ENCODE measurements around the gene MYO18A.

MYO18A gene

GRCh38 chr17:29167393-29168078 lies 12.7 kb downstream of the MYO18A start:
- no peak for DNase-seq (ENCODE audit: low read depth)

DNA sequence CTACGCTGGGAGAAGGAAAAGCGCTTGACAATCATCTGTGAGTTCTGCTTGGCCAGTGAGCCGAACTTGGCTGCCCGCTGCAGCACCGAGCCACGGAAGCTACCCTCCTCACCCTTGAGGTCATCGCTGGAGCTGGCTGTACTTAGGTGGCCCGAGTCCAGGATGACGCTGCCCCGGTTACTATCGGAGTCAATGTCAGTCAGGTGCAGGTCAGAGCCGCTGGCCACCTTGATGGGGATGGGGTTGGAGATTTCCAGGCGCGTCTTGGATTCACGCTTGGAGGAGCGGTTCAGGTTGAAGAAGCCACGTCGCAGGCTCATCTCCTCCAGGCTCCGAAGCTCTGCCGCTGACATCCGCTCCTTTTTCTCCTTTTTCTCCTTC lies 13.7 kb downstream of the MYO18A start:
- DNase-seq (ENCODE audit: low read depth): no peak

- DNase-seq (ENCODE audit: low read depth): no peak
Observed at GRCh38 chr17:29165800-29166506, 14.2 kb downstream of the MYO18A start.

- no peak for DNase-seq (ENCODE audit: low read depth)
Observed at GRCh38 chr17:29165261-29165660, 14.9 kb downstream of the MYO18A start.

GRCh38 chr17:29163563-29163962 lies 16.6 kb downstream of the MYO18A start:
- no peak for DNase-seq (ENCODE audit: low read depth)

DNA sequence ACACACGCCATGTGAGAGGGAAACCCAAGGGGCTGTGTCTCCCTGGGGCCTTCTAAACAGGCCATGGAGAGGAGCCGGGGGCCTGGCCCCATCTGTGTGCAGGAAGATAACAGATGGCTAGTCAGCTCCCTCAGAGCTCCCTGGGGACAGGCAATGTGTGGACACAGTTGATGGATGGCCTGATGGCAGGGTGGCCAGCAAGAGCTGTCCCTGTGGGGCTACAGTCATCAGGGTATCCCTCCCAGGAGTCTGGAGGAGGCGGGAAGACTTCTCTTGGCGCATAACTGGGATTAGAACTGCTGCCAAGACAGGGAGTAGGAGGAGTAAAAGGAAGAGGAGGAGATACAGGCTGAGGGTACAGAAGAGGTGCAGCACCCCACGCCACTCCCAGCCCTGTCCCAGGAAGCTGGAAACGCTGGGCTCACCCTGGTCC lies 17.3 kb downstream of the MYO18A start:
- DNase-seq (ENCODE audit: low read depth): no peak

DNA sequence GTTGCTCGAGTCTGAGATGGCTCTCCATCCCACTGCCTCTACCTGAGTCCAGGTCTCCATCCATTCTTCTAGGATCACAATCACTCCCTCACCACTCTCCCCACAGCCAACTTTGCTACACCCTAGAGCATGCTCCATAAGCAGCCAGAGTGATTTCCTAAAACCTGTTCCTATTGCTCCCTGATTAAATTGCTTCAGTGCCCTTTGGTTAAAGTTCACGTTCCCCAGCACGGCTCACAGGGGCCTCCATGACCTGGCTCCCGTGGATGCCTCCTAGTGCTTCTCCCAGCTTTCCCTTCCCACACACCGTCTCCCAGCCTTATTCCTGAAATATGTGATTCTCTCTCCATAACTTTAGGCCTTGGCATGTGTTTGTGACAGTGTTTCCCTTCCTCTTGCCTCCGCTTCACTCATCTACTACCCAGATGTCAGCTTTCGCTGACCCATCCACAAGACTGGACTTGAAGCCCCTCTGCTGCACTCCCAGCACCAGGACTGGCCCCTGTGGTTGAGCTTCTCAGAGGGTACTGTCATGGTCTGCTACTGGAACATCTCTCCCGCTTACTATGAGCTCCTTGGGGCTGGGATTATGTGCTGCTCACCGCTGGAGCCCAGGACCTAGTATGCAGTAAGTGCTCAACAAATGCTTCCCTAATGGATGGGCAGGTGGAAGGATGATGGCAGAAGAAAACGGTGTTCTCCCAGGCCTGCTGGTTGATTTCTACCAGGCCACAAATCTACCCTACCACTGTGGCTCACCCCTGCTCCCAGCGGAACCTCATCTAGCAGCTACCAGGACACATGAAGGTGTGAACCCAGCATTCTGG lies 17.9 kb downstream of the MYO18A start:
- no peak for DNase-seq (ENCODE audit: low read depth)

DNA sequence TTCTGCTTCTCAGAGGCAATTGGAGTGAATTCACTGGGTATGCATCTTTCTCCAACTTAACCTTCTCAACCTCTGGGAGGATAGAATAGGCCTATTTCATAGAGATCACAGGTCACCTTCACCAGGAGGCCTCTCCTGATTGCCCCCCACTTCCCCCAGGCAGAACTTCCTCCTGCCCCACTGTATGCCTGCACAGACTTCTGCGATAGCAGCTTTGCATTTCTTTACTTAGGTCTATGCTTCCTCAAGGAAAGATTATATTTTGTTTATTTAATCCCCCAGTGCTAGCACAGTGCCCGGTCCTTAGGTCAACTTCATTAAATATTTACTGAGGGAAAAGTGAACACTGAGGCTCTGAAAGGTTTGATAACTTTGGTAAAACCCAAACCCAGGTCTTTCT lies 19.9 kb downstream of the MYO18A start:
- DNase-seq (ENCODE audit: low read depth): no peak

DNA sequence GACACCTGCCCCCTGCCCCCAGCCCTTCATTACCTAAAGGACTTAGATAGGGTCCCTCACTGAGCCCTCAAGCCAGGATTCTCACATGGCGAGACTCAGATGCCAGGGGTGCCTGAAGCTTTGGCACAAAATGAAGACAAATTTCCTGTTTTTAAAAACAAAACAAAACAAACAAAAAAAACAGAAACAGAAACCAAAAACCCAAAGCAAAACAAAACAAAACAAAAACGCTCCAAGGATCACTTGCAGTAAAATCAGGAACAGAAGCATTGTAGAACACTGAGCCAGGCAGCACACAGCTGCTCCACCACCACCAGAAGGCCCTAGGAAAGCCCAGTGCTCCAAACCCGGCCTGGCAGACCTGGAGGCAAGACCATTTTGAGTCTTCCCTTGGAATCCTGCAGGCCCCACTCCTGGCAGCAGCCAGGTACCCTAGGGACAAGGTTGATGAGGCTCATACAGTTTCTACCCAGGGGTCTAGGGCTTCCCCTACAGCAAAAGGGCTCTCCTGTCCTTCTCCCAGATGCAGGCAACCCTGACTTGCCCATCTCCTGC lies 20.8 kb downstream of the MYO18A start:
- no peak for DNase-seq (ENCODE audit: low read depth)

DNA sequence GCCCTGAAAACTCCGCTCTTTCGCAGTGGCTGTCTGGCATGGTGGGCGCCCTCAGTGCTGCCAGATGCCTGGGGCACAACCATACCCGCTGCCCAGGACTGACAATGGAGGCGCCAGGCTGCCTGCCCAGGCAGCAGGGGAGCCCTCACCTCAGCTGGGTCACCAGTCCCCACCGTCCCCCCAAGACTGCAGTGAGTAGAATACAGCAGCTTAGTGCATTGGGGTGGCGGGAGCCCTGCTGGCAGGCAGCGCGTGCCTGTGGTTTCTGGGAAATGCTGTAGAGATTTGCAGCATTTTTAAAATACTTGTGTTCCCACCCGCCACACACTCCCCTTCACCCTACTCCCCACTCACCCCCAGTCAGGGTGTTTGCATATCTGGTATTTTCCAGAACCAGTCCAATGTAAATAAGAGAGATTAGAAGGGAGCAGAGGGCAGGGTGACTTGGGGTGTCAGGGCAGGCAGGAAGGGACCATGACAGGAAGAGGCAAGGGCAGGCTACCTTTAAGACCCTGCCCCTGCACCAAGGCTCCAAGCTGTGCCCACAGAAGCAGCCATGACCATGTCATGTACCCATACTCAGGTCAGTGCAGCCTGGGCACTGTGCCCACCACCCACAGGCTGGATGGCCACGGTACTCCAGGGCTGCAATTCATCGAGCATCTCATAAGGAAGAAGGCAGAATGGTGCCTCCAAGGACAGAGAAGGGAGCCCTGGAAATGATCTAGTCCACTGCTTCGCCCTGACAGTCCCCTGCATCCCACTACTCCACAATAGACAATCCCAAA lies 21.5 kb downstream of the MYO18A start:
- DNase-seq (ENCODE audit: low read depth): no peak

DNA sequence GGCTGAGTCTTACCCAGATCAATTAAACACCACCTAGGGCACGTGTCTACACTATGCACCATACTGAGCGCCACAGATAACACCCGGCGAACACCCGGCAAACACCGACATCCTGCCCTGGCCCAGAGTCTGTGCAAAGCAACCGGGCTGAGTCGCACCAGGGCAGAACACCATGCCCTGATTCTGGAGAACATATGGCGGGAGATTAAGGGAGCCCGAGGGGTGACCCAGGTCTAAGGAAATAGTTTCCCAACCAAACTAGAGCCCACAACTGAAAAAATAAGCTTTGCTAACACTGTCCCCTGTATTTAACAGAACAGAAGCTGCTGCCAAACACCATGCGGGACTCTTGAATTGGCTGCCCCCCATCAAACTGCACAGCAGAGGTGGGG lies 22.1 kb downstream of the MYO18A start:
- DNase-seq (ENCODE audit: low read depth): no peak

- no peak for DNase-seq (ENCODE audit: low read depth)
Observed at GRCh38 chr17:29157310-29157709, 22.9 kb downstream of the MYO18A start.

DNA sequence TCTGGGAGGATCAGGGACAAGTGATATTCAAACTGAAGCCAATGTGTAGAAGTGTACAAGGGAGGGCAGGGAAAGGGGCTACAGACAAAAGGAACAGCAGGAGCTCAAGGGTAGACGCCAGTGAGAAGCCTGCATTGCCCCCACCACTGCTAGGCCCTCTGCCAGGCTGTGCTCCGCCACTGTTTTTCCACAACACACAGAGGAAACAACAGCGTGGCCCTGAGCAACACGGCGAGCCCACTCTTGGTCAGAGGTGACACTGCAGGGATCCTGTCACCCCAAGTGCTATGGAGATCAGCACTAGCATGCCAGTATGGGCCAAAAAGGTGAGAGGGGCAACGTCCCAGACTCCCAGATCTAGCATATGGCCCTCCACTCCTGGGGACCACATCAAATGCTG lies 23.4 kb downstream of the MYO18A start:
- no peak for DNase-seq (ENCODE audit: low read depth)

DNA sequence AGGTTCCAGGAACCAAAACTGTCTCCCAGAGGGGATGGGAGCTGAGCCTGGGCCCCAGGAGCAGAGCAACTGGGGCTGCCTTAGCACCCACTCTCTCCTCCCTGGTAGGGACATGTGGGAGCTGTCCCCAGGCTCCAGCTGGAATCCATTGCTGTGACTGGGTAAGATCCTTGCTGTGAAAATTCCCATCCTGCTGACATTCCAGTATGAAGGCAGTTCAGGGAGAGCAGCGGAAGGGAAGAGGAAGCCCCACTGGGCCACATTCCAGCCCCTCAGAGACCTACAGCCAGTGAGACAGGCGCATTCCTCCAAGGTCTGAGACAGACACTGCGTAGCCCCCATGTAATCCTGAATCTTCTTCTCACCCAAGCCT lies 24.2 kb downstream of the MYO18A start:
- no peak for DNase-seq (ENCODE audit: low read depth)

GRCh38 chr17:29155227-29155965 lies 24.8 kb downstream of the MYO18A start:
- peak; percentile 60 for DNase-seq (ENCODE audit: low read depth)

DNA sequence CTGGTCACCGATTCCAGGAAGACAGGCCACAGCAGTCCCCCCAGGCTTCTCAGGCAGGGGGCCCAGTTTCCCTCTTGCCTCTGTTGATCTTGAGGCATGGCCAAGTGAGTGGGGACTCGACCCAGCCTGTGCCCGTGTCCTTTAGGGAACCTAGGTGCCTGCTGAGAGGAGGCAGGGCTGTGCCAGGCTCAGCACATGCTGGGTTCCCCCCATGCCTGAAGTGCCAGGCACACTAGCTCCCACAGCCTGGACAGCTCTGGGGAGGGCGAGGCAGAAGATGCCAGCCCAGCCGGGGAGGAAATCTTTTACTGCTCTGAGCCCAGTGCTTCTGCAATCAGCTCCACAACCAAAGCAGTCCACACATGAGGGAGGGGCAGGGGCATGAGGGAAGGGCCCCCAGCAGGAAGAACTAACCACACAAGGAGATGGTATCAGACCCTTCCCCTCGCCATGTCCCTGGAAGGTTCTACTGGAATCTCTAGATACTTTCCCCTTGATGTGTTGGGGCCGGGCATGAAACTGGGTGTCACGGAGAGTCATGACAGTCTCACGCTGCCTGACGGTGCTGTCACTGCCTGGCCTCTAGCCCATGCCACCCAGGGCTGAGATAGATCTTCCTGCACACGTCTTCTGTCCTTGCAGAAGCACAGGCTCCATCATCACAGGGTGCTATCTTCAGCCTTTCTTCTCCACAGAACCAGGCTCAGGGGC lies 25.5 kb downstream of the MYO18A start:
- no peak for DNase-seq (ENCODE audit: low read depth)

GRCh38 chr17:29151567-29151966 lies 28.6 kb downstream of the MYO18A start:
- DNase-seq (ENCODE audit: low read depth): no peak

DNA sequence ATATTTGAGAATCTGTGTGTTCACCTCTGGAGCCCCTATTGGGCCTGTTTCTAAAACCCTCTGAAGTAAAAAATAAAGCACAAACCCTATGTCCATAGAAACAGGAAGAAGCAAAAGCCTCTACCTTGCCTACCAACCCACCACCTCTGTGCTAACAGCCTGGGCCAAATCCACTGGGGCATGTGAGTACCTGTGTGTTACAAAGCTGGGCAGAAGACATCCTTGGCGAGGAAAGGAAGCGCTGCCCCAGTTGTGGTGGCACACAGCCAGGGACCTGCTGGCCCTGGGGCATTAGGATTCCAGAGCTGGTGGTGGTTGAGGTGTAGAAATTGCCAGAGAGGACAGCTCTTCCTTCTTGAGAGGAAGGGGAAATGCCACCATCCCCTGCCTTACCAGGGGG lies 30.0 kb downstream of the MYO18A start:
- no peak for DNase-seq (ENCODE audit: low read depth)

- DNase-seq (ENCODE audit: low read depth): no peak
Observed at GRCh38 chr17:29149431-29150064, 30.6 kb downstream of the MYO18A start.

DNA sequence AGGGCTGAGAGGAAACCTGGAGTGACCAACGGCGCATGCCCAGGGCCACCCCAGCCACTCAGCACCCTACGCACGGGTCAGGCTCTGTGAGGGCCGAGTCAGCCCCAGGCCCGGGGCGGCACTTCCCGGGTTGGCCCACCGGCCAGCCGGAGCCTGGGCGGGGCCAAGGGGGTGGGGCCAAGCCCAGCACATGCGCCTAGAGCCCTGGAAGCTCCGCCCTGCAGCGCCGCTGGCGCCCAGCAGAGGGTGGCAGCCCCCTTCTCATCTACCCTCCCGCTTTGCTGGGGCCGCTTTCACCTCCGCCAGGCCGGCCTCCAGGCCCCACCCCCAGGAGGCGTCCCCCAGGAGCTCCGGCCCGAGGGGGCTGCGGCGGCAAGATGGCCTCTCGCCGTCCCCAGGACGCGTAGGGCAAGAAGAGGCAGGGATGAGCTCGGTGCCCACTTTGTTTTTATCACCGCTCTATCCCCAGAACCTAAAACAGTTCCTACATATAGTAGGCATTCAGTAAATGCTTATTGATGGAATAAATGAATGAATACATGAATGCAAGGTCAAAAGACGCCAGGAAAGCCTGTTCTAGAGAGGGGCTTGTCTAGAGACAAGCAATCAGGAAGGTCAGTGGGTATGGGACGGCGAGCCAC lies 31.3 kb downstream of the MYO18A start:
- peak; percentile 86 for DNase-seq (ENCODE audit: low read depth)

All from stimulated activated CD4-positive, alpha-beta T cell treated with anti-CD3 and anti-CD28 coated beads, Interleukin-2, amount 100 ng/mL, for 4 hours (primary cell).